ENCODE data around the gene LRFN2. TPM values are rescaled to one million over a fixed set of nuclear protein-coding genes. Genes with fewer than 3 reads are reported as not detected.

Gene LRFN2
- total and polyA plus RNA-seq, 5 donors from 2014 or later = not detected

DNA sequence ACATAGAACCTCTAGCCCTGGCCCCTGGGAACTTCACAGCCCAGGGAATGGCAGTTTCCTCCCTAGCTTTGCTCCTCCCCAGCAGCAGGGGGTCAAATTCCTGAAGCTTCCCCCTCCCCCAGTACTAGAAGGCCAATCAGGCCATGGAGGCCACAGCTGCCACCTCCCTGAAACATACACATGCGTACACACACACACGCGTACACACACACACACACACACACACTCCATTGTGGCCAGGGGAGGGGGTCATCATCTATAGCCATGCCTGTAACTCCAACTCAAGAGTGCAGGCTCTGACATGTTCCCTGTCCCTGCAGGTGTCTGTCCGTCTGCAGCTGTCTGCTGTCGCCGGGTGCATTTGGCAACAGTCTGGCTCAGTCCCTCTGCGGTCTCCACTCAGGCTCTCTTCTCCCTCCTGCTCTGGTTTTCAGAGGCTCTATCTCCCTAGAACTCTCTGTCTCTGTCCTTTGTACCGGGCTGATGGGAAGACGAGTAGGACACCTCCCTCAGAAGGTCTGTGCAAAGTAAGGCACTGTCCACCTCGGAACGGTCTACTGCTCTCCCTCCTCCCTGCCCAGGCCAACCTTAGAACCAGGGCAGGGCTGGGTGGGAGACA lies 1.4 kb downstream of the LRFN2 start:
- H3K9me3 ChIP-seq (ENCODE audit: control insufficient read depth in 2 of 2, low read length in 2 of 2) = no peaks in the 10 kb centered on the region
- peaks cover 8% of the 10 kb centered on the region for H3K27me3 ChIP-seq (ENCODE audit: control insufficient read depth, insufficient read depth, low read length)
- H3K9me3 Mint-ChIP-seq = peaks cover 0 to 3% (median 0%) of the 10 kb centered on the region in 7 donors
- H3K36me3 Mint-ChIP-seq = no peaks in the 10 kb centered on the region
- peaks cover 25% of the 10 kb centered on the region for H3K27me3 Mint-ChIP-seq
- ATAC-seq (ENCODE audit: low read depth in 2 of 2) (no peak), DNase-seq (no peak)
- peaks cover 0 to 15% (median 2%) of the 10 kb centered on the region in 4 donors for H3K4me1 Mint-ChIP-seq
- no peak overlapping the region for H3K27ac Mint-ChIP-seq
- H3K27ac ChIP-seq (ENCODE audit: insufficient read depth, low read length, poor library complexity, severe bottlenecking) = no peak overlapping the region
- H3K4me3 ChIP-seq (ENCODE audit: low read depth, low read length) = no peak overlapping the region
- peak overlapping the region in 1 of 4 donors; percentile 62 for H3K4me3 Mint-ChIP-seq
- H3K4me1 ChIP-seq (ENCODE audit: control insufficient read depth, insufficient read depth, low read length, poor library complexity, severe bottlenecking) = peaks cover 12% of the 10 kb centered on the region
- no peaks in the 10 kb centered on the region for H3K36me3 ChIP-seq (ENCODE audit: control insufficient read depth, insufficient read depth, low read length)

DNA sequence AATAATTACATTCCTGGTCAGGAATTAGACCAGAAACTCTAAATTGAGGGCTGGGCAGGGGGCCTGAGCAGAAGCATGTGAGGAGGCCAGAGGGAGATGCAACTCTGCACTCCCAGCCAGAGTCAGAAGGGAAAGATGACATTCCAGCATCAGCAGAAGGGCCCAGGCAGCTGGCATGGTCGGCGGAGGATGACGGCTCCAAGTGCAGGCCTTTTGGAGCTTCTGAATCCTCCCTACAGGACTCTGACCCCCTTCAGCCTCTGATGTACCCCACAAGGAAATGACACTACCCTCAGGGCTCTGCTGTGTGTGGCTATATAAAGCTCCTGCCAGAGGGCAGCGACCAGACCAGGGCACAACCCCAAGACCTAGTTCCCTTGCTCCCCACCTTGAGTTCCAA lies 1.9 kb downstream of the LRFN2 start:
- no peak for ATAC-seq (ENCODE audit: low read depth in 2 of 2)
- no peaks in the 10 kb centered on the region for H3K36me3 ChIP-seq (ENCODE audit: control insufficient read depth, insufficient read depth, low read length)
- Mint-ChIP-seq H3K27me3 (peaks cover 25% of the 10 kb centered on the region), H3K9me3 (peaks cover 0 to 3% (median 0%) of the 10 kb centered on the region in 7 donors), H3K4me3 (peak overlapping the region in 1 of 4 donors; percentile 15), H3K27ac (no peak overlapping the region), H3K36me3 (no peaks in the 10 kb centered on the region), H3K4me1 (peaks cover 0 to 15% (median 2%) of the 10 kb centered on the region in 4 donors)
- peaks cover 12% of the 10 kb centered on the region for H3K4me1 ChIP-seq (ENCODE audit: control insufficient read depth, insufficient read depth, low read length, poor library complexity, severe bottlenecking)
- no peak for DNase-seq
- H3K27me3 ChIP-seq (ENCODE audit: control insufficient read depth, insufficient read depth, low read length) = peaks cover 8% of the 10 kb centered on the region
- H3K4me3 ChIP-seq (ENCODE audit: low read depth, low read length) = no peak overlapping the region
- H3K9me3 ChIP-seq (ENCODE audit: control insufficient read depth in 2 of 2, low read length in 2 of 2) = no peaks in the 10 kb centered on the region
- H3K27ac ChIP-seq (ENCODE audit: insufficient read depth, low read length, poor library complexity, severe bottlenecking) = no peak overlapping the region

GRCh38 chr6:40584741-40585140 lies 2.4 kb downstream of the LRFN2 start:
- peaks cover 8% of the 10 kb centered on the region for H3K27me3 ChIP-seq (ENCODE audit: control insufficient read depth, insufficient read depth, low read length)
- H3K36me3 ChIP-seq (ENCODE audit: control insufficient read depth, insufficient read depth, low read length) = no peaks in the 10 kb centered on the region
- Mint-ChIP-seq H3K36me3 (no peaks in the 10 kb centered on the region), H3K4me3 (no peak overlapping the region), H3K27me3 (peaks cover 25% of the 10 kb centered on the region), H3K9me3 (peaks cover 0 to 3% (median 0%) of the 10 kb centered on the region in 7 donors), H3K27ac (no peak overlapping the region), H3K4me1 (peaks cover 0 to 15% (median 2%) of the 10 kb centered on the region in 4 donors)
- H3K4me3 ChIP-seq (ENCODE audit: low read depth, low read length) = no peak overlapping the region
- ATAC-seq (ENCODE audit: low read depth in 2 of 2) (no peak), DNase-seq (no peak)
- peaks cover 12% of the 10 kb centered on the region for H3K4me1 ChIP-seq (ENCODE audit: control insufficient read depth, insufficient read depth, low read length, poor library complexity, severe bottlenecking)
- no peaks in the 10 kb centered on the region for H3K9me3 ChIP-seq (ENCODE audit: control insufficient read depth in 2 of 2, low read length in 2 of 2)
- H3K27ac ChIP-seq (ENCODE audit: insufficient read depth, low read length, poor library complexity, severe bottlenecking) = no peak overlapping the region

- ATAC-seq (ENCODE audit: low read depth in 2 of 2) (no peak), DNase-seq (no peak)
- Histone ChIP-seq H3K4me1 (ENCODE audit: control insufficient read depth, insufficient read depth, low read length, poor library complexity, severe bottlenecking) (peaks cover 12% of the 10 kb centered on the region), H3K27ac (ENCODE audit: insufficient read depth, low read length, poor library complexity, severe bottlenecking) (no peak overlapping the region), H3K36me3 (ENCODE audit: control insufficient read depth, insufficient read depth, low read length) (no peaks in the 10 kb centered on the region), H3K4me3 (ENCODE audit: low read depth, low read length) (no peak overlapping the region), H3K9me3 (ENCODE audit: control insufficient read depth in 2 of 2, low read length in 2 of 2) (no peaks in the 10 kb centered on the region), H3K27me3 (ENCODE audit: control insufficient read depth, insufficient read depth, low read length) (peaks cover 5% of the 10 kb centered on the region)
- Mint-ChIP-seq H3K4me3 (no peak overlapping the region), H3K27me3 (peaks cover 22% of the 10 kb centered on the region), H3K36me3 (no peaks in the 10 kb centered on the region), H3K27ac (no peak overlapping the region), H3K9me3 (peaks cover 0 to 3% (median 0%) of the 10 kb centered on the region in 7 donors), H3K4me1 (peaks cover 0 to 15% (median 2%) of the 10 kb centered on the region in 4 donors)
Observed at GRCh38 chr6:40583709-40584108, 3.5 kb downstream of the LRFN2 start.

- Histone ChIP-seq H3K9me3 (ENCODE audit: control insufficient read depth in 2 of 2, low read length in 2 of 2) (no peaks in the 10 kb centered on the region), H3K36me3 (ENCODE audit: control insufficient read depth, insufficient read depth, low read length) (no peaks in the 10 kb centered on the region), H3K27me3 (ENCODE audit: control insufficient read depth, insufficient read depth, low read length) (peaks cover 5% of the 10 kb centered on the region), H3K27ac (ENCODE audit: insufficient read depth, low read length, poor library complexity, severe bottlenecking) (no peak overlapping the region), H3K4me3 (ENCODE audit: low read depth, low read length) (no peak overlapping the region), H3K4me1 (ENCODE audit: control insufficient read depth, insufficient read depth, low read length, poor library complexity, severe bottlenecking) (peaks cover 10% of the 10 kb centered on the region)
- ATAC-seq (ENCODE audit: low read depth in 2 of 2) (no peak), DNase-seq (no peak)
- Mint-ChIP-seq H3K9me3 (peaks cover 0 to 3% (median 0%) of the 10 kb centered on the region in 7 donors), H3K4me1 (peaks cover 0 to 12% (median 2%) of the 10 kb centered on the region in 4 donors), H3K27ac (no peak overlapping the region), H3K27me3 (peaks cover 19% of the 10 kb centered on the region), H3K4me3 (no peak overlapping the region), H3K36me3 (no peaks in the 10 kb centered on the region)
Observed at GRCh38 chr6:40582892-40583291, 4.3 kb downstream of the LRFN2 start.

DNA sequence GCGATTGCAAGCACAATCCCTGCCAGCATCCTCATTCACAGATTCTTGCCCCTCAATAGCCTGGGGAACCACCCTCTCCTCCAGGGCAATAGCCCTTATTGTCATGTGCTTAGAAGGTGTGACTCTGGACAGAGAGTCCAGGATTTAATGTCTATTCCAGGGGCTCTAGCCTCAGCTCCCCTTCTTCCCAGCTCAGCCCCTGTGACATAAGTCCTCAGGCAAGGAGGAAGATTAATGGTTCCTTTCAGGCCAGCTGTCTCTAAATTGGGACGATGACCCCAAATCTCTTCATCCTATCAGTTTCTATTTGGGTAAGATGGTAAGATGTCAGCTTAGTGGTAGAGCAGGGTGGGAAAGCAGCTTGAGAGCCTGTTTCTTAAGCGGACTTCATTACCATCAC lies 8.1 kb downstream of the LRFN2 start:
- no peaks in the 10 kb centered on the region for H3K27me3 ChIP-seq (ENCODE audit: control insufficient read depth, insufficient read depth, low read length)
- Mint-ChIP-seq H3K4me1 (no peaks in the 10 kb centered on the region), H3K27ac (no peak overlapping the region), H3K4me3 (no peak overlapping the region), H3K9me3 (peaks cover 0 to 2% (median 0%) of the 10 kb centered on the region in 7 donors), H3K27me3 (no peaks in the 10 kb centered on the region), H3K36me3 (no peaks in the 10 kb centered on the region)
- no peaks in the 10 kb centered on the region for H3K9me3 ChIP-seq (ENCODE audit: control insufficient read depth in 2 of 2, low read length in 2 of 2)
- H3K36me3 ChIP-seq (ENCODE audit: control insufficient read depth, insufficient read depth, low read length) = no peaks in the 10 kb centered on the region
- ATAC-seq (ENCODE audit: low read depth in 2 of 2) = no peak
- H3K4me1 ChIP-seq (ENCODE audit: control insufficient read depth, insufficient read depth, low read length, poor library complexity, severe bottlenecking) = no peaks in the 10 kb centered on the region
- no peak overlapping the region for H3K27ac ChIP-seq (ENCODE audit: insufficient read depth, low read length, poor library complexity, severe bottlenecking)
- no peak for DNase-seq
- H3K4me3 ChIP-seq (ENCODE audit: low read depth, low read length) = no peak overlapping the region

- no peak overlapping the region for H3K27ac ChIP-seq (ENCODE audit: insufficient read depth, low read length, poor library complexity, severe bottlenecking)
- no peaks in the 10 kb centered on the region for H3K36me3 Mint-ChIP-seq
- H3K27me3 ChIP-seq (ENCODE audit: control insufficient read depth, insufficient read depth, low read length) = no peaks in the 10 kb centered on the region
- no peaks in the 10 kb centered on the region for H3K9me3 ChIP-seq (ENCODE audit: control insufficient read depth in 2 of 2, low read length in 2 of 2)
- ATAC-seq (ENCODE audit: low read depth in 2 of 2) = no peak
- H3K36me3 ChIP-seq (ENCODE audit: control insufficient read depth, insufficient read depth, low read length) = no peaks in the 10 kb centered on the region
- no peak overlapping the region for H3K4me3 Mint-ChIP-seq
- H3K4me3 ChIP-seq (ENCODE audit: low read depth, low read length) = no peak overlapping the region
- H3K27me3 Mint-ChIP-seq = peaks cover 5% of the 10 kb centered on the region
- DNase-seq = no peak
- no peaks in the 10 kb centered on the region for H3K4me1 Mint-ChIP-seq
- H3K4me1 ChIP-seq (ENCODE audit: control insufficient read depth, insufficient read depth, low read length, poor library complexity, severe bottlenecking) = no peaks in the 10 kb centered on the region
- H3K9me3 Mint-ChIP-seq = no peaks in the 10 kb centered on the region
- no peak overlapping the region for H3K27ac Mint-ChIP-seq
Observed at GRCh38 chr6:40577672-40578071, 9.5 kb downstream of the LRFN2 start.

- no peaks in the 10 kb centered on the region for H3K9me3 Mint-ChIP-seq
- no peaks in the 10 kb centered on the region for H3K4me1 Mint-ChIP-seq
- H3K4me3 Mint-ChIP-seq = no peak overlapping the region
- DNase-seq = no peak
- Histone ChIP-seq H3K27ac (ENCODE audit: insufficient read depth, low read length, poor library complexity, severe bottlenecking) (no peak overlapping the region), H3K27me3 (ENCODE audit: control insufficient read depth, insufficient read depth, low read length) (no peaks in the 10 kb centered on the region), H3K4me3 (ENCODE audit: low read depth, low read length) (no peak overlapping the region), H3K36me3 (ENCODE audit: control insufficient read depth, insufficient read depth, low read length) (no peaks in the 10 kb centered on the region), H3K4me1 (ENCODE audit: control insufficient read depth, insufficient read depth, low read length, poor library complexity, severe bottlenecking) (no peaks in the 10 kb centered on the region), H3K9me3 (ENCODE audit: control insufficient read depth in 2 of 2, low read length in 2 of 2) (no peaks in the 10 kb centered on the region)
- peaks cover 5% of the 10 kb centered on the region for H3K27me3 Mint-ChIP-seq
- no peaks in the 10 kb centered on the region for H3K36me3 Mint-ChIP-seq
- no peak overlapping the region for H3K27ac Mint-ChIP-seq
- no peak for ATAC-seq (ENCODE audit: low read depth in 2 of 2)
Observed at GRCh38 chr6:40573221-40573620, 13.9 kb downstream of the LRFN2 start.
